DOHH2 (cell line): ENCODE data around the gene ANKRD33.

ENCODE experiments used
- H3F3A ChIP-seq: fragments of 200-600 bp; sonication (generic), shearing (Covaris generic); 2 replicates; pipeline ENCODE4 v1.6.0; 2016; ENCODE audit warnings: antibody characterized with exemption, mild to moderate bottlenecking; ENCODE audit not compliant: control insufficient read depth, insufficient read depth
- H3K27ac ChIP-seq: fragments of 200-600 bp; sonication (generic); 2 replicates; pipeline ENCODE4 v1.5.1; 2014; ENCODE audit warnings: low read depth, mild to moderate bottlenecking, low read length, moderate library complexity
- H3K27me3 ChIP-seq: fragments of 200-600 bp; sonication (generic); 2 replicates; pipeline ENCODE4 v1.6.1; 2014; ENCODE audit warnings: mild to moderate bottlenecking, low read length, mixed read lengths; ENCODE audit not compliant: control insufficient read depth
- H3K36me3 ChIP-seq: fragments of 200-600 bp; sonication (generic); 2 replicates; pipeline ENCODE4 v1.6.1; 2014; ENCODE audit warnings: mild to moderate bottlenecking, low read length, moderate library complexity, mixed read lengths; ENCODE audit not compliant: control insufficient read depth
- H3K4me1 ChIP-seq: fragments of 200-600 bp; sonication (generic); 2 replicates; pipeline ENCODE4 v1.6.1; 2014; ENCODE audit warnings: mild to moderate bottlenecking, low read length, mixed read lengths; ENCODE audit not compliant: control insufficient read depth
- H3K4me2 ChIP-seq: fragments of 200-600 bp; sonication (generic); 2 replicates; pipeline ENCODE4 v1.6.0; 2014; ENCODE audit warnings: mild to moderate bottlenecking, low read length, moderate library complexity
- H3K4me3 ChIP-seq: fragments of 200-600 bp; sonication (generic); 2 replicates; pipeline ENCODE4 v1.5.1; 2014; ENCODE audit warnings: mild to moderate bottlenecking, low read length, mixed read lengths
- H3K79me2 ChIP-seq: fragments of 200-600 bp; sonication (generic); 2 replicates; pipeline ENCODE4 v1.6.1; 2014; ENCODE audit warnings: mild to moderate bottlenecking, low read length, mixed read lengths; ENCODE audit not compliant: control insufficient read depth
- H3K9me2 ChIP-seq: fragments of 200-600 bp; sonication (generic); replicated peaks from 2 replicates; pipeline ENCODE4 v1.6.1; 2014; ENCODE audit warnings: mild to moderate bottlenecking, low read length, mixed read lengths; ENCODE audit not compliant: control insufficient read depth
- H3K9me3 ChIP-seq: fragments of 200-600 bp; sonication (generic); 2 replicates; pipeline ENCODE4 v1.6.1; 2014; ENCODE audit warnings: antibody characterized with exemption, low read length, mixed read lengths; ENCODE audit not compliant: control insufficient read depth, insufficient read depth
- H4K20me1 ChIP-seq: fragments of 200-600 bp; sonication (generic); 2 replicates; pipeline ENCODE4 v1.6.0; 2014; ENCODE audit warnings: low read depth, mild to moderate bottlenecking, antibody characterized with exemption, low read length, moderate library complexity; ENCODE audit not compliant: control insufficient read depth, insufficient read depth
- CTCF ChIP-seq: fragments of 200-600 bp; sonication (generic); IDR thresholded peaks from one replicate; pipeline ENCODE4 v1.5.1; 2014; ENCODE audit warnings: antibody characterized with exemption, mild to moderate bottlenecking, low read depth, low read length; ENCODE audit not compliant: poor library complexity, severe bottlenecking
- EZH2phosphoT487 ChIP-seq: fragments of 200-600 bp; sonication (generic); IDR thresholded peaks from 2 replicates; pipeline ENCODE4 v1.6.1; 2017; ENCODE audit warnings: borderline replicate concordance, mild to moderate bottlenecking, antibody characterized with exemption, low read length, moderate library complexity, mixed read lengths

ANKRD33 gene

GRCh38 chr12:51910691-51911090 is 22.8 kb downstream of the ANKRD33 start:
- TF ChIP-seq EZH2phosphoT487 = no peak
- TF ChIP-seq CTCF = no peak
- no peaks in the 10 kb centered on the region for H3K4me1 ChIP-seq
- H3K36me3 ChIP-seq = no peaks in the 10 kb centered on the region
- no peaks in the 10 kb centered on the region for H4K20me1 ChIP-seq
- H3K9me2 ChIP-seq = no peaks in the 10 kb centered on the region
- no peaks in the 10 kb centered on the region for H3K9me3 ChIP-seq
- H3K27me3 ChIP-seq = peaks cover 3% of the 10 kb centered on the region; the same call in 1 of the 2 replicates
- no peak overlapping the region for H3K4me3 ChIP-seq
- H3F3A ChIP-seq = no peaks in the 10 kb centered on the region
- no peak overlapping the region for H3K27ac ChIP-seq
- no peaks in the 10 kb centered on the region for H3K79me2 ChIP-seq
- H3K4me2 ChIP-seq = no peak overlapping the region

- Histone ChIP-seq H3K27ac (no peak overlapping the region), H3F3A (no peaks in the 10 kb centered on the region), H3K36me3 (no peaks in the 10 kb centered on the region), H3K79me2 (no peaks in the 10 kb centered on the region), H3K4me1 (no peaks in the 10 kb centered on the region), H3K27me3 (peaks cover 3% of the 10 kb centered on the region; the same call in 1 of the 2 replicates), H3K9me2 (no peaks in the 10 kb centered on the region), H3K9me3 (no peaks in the 10 kb centered on the region), H4K20me1 (no peaks in the 10 kb centered on the region), H3K4me2 (no peak overlapping the region), H3K4me3 (no peak overlapping the region)
- no peak for TF ChIP-seq CTCF
- no peak for TF ChIP-seq EZH2phosphoT487
These were observed 23.4 kb downstream of the ANKRD33 start for GRCh38 chr12:51911307-51911706.

- no peaks in the 10 kb centered on the region for H3K4me1 ChIP-seq
- no peaks in the 10 kb centered on the region for H3K9me2 ChIP-seq
- no peaks in the 10 kb centered on the region for H3K79me2 ChIP-seq
- TF ChIP-seq EZH2phosphoT487 = no peak
- no peak for TF ChIP-seq CTCF
- H3K9me3 ChIP-seq = no peaks in the 10 kb centered on the region
- no peaks in the 10 kb centered on the region for H4K20me1 ChIP-seq
- no peak overlapping the region for H3K4me2 ChIP-seq
- H3K27me3 ChIP-seq = peaks cover 3% of the 10 kb centered on the region; the same call in 1 of the 2 replicates
- H3K36me3 ChIP-seq = no peaks in the 10 kb centered on the region
- no peak overlapping the region for H3K4me3 ChIP-seq
- H3F3A ChIP-seq = no peaks in the 10 kb centered on the region
- no peak overlapping the region for H3K27ac ChIP-seq
These were observed 24.1 kb downstream of the ANKRD33 start for GRCh38 chr12:51911788-51912711.
